Activated naive CD4-positive, alpha-beta T cell treated with anti-CD3 and anti-CD28 coated beads, Interleukin-2, amount 10 ng/mL, durations not matched to agents 7 days and 5 days (primary cell): ENCODE data around the gene ADI1.
A peak's percentile ranks its signal among the peaks of the same experiment; 100 is the strongest.

Experiments used
- CTCF ChIA-PET: fragments of 350-600 bp; sonication (Branson Sonifier 250); formaldehyde crosslinking; loops from one replicate; lab custom pipeline; 2021; ENCODE audit warnings: antibody characterized with exemption; lab: Charles Lee
- DNase-seq: peaks from one replicate; pipeline ENCODE4 v3.0.0-alpha.2; 2020
- H3K27ac Mint-ChIP-seq: one replicate; pipeline ENCODE4 v1.8.0; 2021; ENCODE audit warnings: mild to moderate bottlenecking, moderate library complexity, mixed read lengths
- H3K27me3 Mint-ChIP-seq: one replicate; pipeline ENCODE4 v1.8.0; 2021; ENCODE audit warnings: mild to moderate bottlenecking, mixed read lengths
- H3K36me3 Mint-ChIP-seq: one replicate; pipeline ENCODE4 v1.8.0; 2021; ENCODE audit warnings: mixed read lengths
- H3K4me1 Mint-ChIP-seq: one replicate; pipeline ENCODE4 v1.8.0; 2021; ENCODE audit warnings: mixed read lengths
- H3K4me3 Mint-ChIP-seq: one replicate; pipeline ENCODE4 v1.8.0; 2021; ENCODE audit warnings: mild to moderate bottlenecking, moderate library complexity, mixed read lengths
- H3K9me3 Mint-ChIP-seq: one replicate; pipeline ENCODE4 v1.8.0; 2021; ENCODE audit warnings: mixed read lengths

The ADI1 gene

GRCh38 chr2:3475771-3476170 lies 43.6 kb downstream of the ADI1 start:
- Mint-ChIP-seq H3K4me3 (no peak overlapping the region), H3K9me3 (no peaks in the 10 kb centered on the region), H3K4me1 (no peaks in the 10 kb centered on the region), H3K27ac (no peak overlapping the region), H3K36me3 (peaks cover 7% of the 10 kb centered on the region), H3K27me3 (no peaks in the 10 kb centered on the region)
- CTCF ChIA-PET: no interaction called here
- DNase-seq: no peak

GRCh38 chr2:3472966-3473365 lies 46.4 kb downstream of the ADI1 start:
- no peaks in the 10 kb centered on the region for H3K27me3 Mint-ChIP-seq
- H3K9me3 Mint-ChIP-seq: no peaks in the 10 kb centered on the region
- H3K27ac Mint-ChIP-seq: no peak overlapping the region
- no peaks in the 10 kb centered on the region for H3K4me1 Mint-ChIP-seq
- H3K4me3 Mint-ChIP-seq: no peak overlapping the region
- H3K36me3 Mint-ChIP-seq: peaks cover 8% of the 10 kb centered on the region
- CTCF ChIA-PET: interaction anchor here (0.8 to 1.2 kb wide), 2 partner anchors 11 to 49 kb away, joined by 3 read pairs; no protein-coding TSS in a partner anchor
- DNase-seq: no peak

GRCh38 chr2:3472296-3472695 lies 47.0 kb downstream of the ADI1 start:
- Mint-ChIP-seq H3K4me1 (no peaks in the 10 kb centered on the region), H3K4me3 (no peak overlapping the region), H3K9me3 (no peaks in the 10 kb centered on the region), H3K27me3 (no peaks in the 10 kb centered on the region), H3K36me3 (peaks cover 11% of the 10 kb centered on the region), H3K27ac (no peak overlapping the region)
- CTCF ChIA-PET: no interaction called here
- DNase-seq: no peak

- no peaks in the 10 kb centered on the region for H3K27me3 Mint-ChIP-seq
- H3K4me1 Mint-ChIP-seq: no peaks in the 10 kb centered on the region
- CTCF ChIA-PET: interaction anchor here (1.2 kb wide), 1 partner anchor 9 kb away, joined by 6 read pairs; no protein-coding TSS in a partner anchor
- no peaks in the 10 kb centered on the region for H3K9me3 Mint-ChIP-seq
- DNase-seq: no peak
- H3K4me3 Mint-ChIP-seq: no peak overlapping the region
- H3K36me3 Mint-ChIP-seq: peaks cover 11% of the 10 kb centered on the region
- peak overlapping the region; percentile 28 for H3K27ac Mint-ChIP-seq
Measured at GRCh38 chr2:3470856-3471737, 48.2 kb downstream of the ADI1 start.

- H3K36me3 Mint-ChIP-seq: peaks cover 11% of the 10 kb centered on the region
Measured at GRCh38 chr2:3470166-3470651, 49.1 kb downstream of the ADI1 start.

GRCh38 chr2:3469486-3469885 lies 49.8 kb downstream of the ADI1 start:
- no peaks in the 10 kb centered on the region for H3K4me1 Mint-ChIP-seq
- H3K9me3 Mint-ChIP-seq: no peaks in the 10 kb centered on the region
- H3K36me3 Mint-ChIP-seq: peaks cover 13% of the 10 kb centered on the region
- no peak overlapping the region for H3K27ac Mint-ChIP-seq
- DNase-seq: no peak
- H3K4me3 Mint-ChIP-seq: no peak overlapping the region
- no peaks in the 10 kb centered on the region for H3K27me3 Mint-ChIP-seq
- CTCF ChIA-PET: no interaction called here

More at GRCh38 chr2:3470166-3470651, 49.1 kb downstream of the ADI1 start:
- H3K27ac Mint-ChIP-seq: no peak overlapping the region
- H3K4me1 Mint-ChIP-seq: no peaks in the 10 kb centered on the region
- no peaks in the 10 kb centered on the region for H3K9me3 Mint-ChIP-seq
- no peak overlapping the region for H3K4me3 Mint-ChIP-seq
- DNase-seq: no peak
- H3K27me3 Mint-ChIP-seq: no peaks in the 10 kb centered on the region
- CTCF ChIA-PET: interaction anchor here (1.2 kb wide), 1 partner anchor 8 kb away, joined by 6 read pairs; no protein-coding TSS in a partner anchor

GRCh38 chr2:3468296-3468988 lies 50.9 kb downstream of the ADI1 start:
- no peak for DNase-seq
- Mint-ChIP-seq H3K27ac (no peak overlapping the region), H3K4me3 (no peak overlapping the region), H3K4me1 (no peaks in the 10 kb centered on the region), H3K9me3 (no peaks in the 10 kb centered on the region), H3K36me3 (peaks cover 13% of the 10 kb centered on the region), H3K27me3 (no peaks in the 10 kb centered on the region)
- CTCF ChIA-PET: no interaction called here

GRCh38 chr2:3467654-3468053 lies 51.7 kb downstream of the ADI1 start:
- peaks cover 13% of the 10 kb centered on the region for H3K36me3 Mint-ChIP-seq
- no peak overlapping the region for H3K4me3 Mint-ChIP-seq
- no peaks in the 10 kb centered on the region for H3K27me3 Mint-ChIP-seq
- no peaks in the 10 kb centered on the region for H3K4me1 Mint-ChIP-seq
- no peaks in the 10 kb centered on the region for H3K9me3 Mint-ChIP-seq
- no peak for DNase-seq
- no peak overlapping the region for H3K27ac Mint-ChIP-seq
- CTCF ChIA-PET: no interaction called here

GRCh38 chr2:3466966-3467365 lies 52.4 kb downstream of the ADI1 start:
- Mint-ChIP-seq H3K9me3 (no peaks in the 10 kb centered on the region), H3K4me3 (no peak overlapping the region), H3K4me1 (peaks cover 2% of the 10 kb centered on the region), H3K27ac (no peak overlapping the region), H3K27me3 (no peaks in the 10 kb centered on the region), H3K36me3 (peaks cover 13% of the 10 kb centered on the region)
- CTCF ChIA-PET: interaction anchor here (1.0 kb wide), 1 partner anchor 11 kb away, joined by 3 read pairs; no protein-coding TSS in a partner anchor
- DNase-seq: no peak

- H3K9me3 Mint-ChIP-seq: no peaks in the 10 kb centered on the region
- no peak overlapping the region for H3K27ac Mint-ChIP-seq
- no peak overlapping the region for H3K4me3 Mint-ChIP-seq
- peaks cover 6% of the 10 kb centered on the region for H3K4me1 Mint-ChIP-seq
- DNase-seq: no peak
- CTCF ChIA-PET: interaction anchor here (1.0 kb wide), 1 partner anchor 11 kb away, joined by 3 read pairs; no protein-coding TSS in a partner anchor
- no peaks in the 10 kb centered on the region for H3K27me3 Mint-ChIP-seq
- H3K36me3 Mint-ChIP-seq: peaks cover 13% of the 10 kb centered on the region
Measured at GRCh38 chr2:3466482-3466863, 52.9 kb downstream of the ADI1 start.

GRCh38 chr2:3465844-3466481 lies 53.4 kb downstream of the ADI1 start:
- H3K4me1 Mint-ChIP-seq: peaks cover 9% of the 10 kb centered on the region
- H3K36me3 Mint-ChIP-seq: peaks cover 13% of the 10 kb centered on the region
- no peak for DNase-seq
- H3K27ac Mint-ChIP-seq: no peak overlapping the region
- no peak overlapping the region for H3K4me3 Mint-ChIP-seq
- H3K27me3 Mint-ChIP-seq: no peaks in the 10 kb centered on the region
- CTCF ChIA-PET: interaction anchor here (1.0 kb wide), 1 partner anchor 10 kb away, joined by 3 read pairs; no protein-coding TSS in a partner anchor
- H3K9me3 Mint-ChIP-seq: no peaks in the 10 kb centered on the region

GRCh38 chr2:3465328-3465727 lies 54.0 kb downstream of the ADI1 start:
- H3K4me3 Mint-ChIP-seq: no peak overlapping the region
- no peak overlapping the region for H3K27ac Mint-ChIP-seq
- CTCF ChIA-PET: no interaction called here
- DNase-seq: peak; percentile 14
- peaks cover 13% of the 10 kb centered on the region for H3K36me3 Mint-ChIP-seq
- H3K27me3 Mint-ChIP-seq: no peaks in the 10 kb centered on the region
- peaks cover 11% of the 10 kb centered on the region for H3K4me1 Mint-ChIP-seq
- no peaks in the 10 kb centered on the region for H3K9me3 Mint-ChIP-seq

- CTCF ChIA-PET: no interaction called here
- Mint-ChIP-seq H3K36me3 (peaks cover 13% of the 10 kb centered on the region), H3K27ac (no peak overlapping the region), H3K27me3 (no peaks in the 10 kb centered on the region), H3K4me3 (no peak overlapping the region), H3K4me1 (peaks cover 11% of the 10 kb centered on the region), H3K9me3 (no peaks in the 10 kb centered on the region)
- DNase-seq: peak; percentile 17
Measured at GRCh38 chr2:3464401-3465005, 54.8 kb downstream of the ADI1 start.
